Adipocyte (in vitro differentiated cells): ENCODE results near the gene PTPRM.
"Not testable (repeated sequence)": the region's sequence is repeated elsewhere in the genome, so short reads cannot be mapped to it uniquely, and the experiment has no call there.

Experiments
- DNase-seq: peaks from one replicate; pipeline ENCODE4 v3.0.0-alpha.2; 2015; ENCODE audit warnings: low read depth
- H3K27me3 ChIP-seq: replicated peaks from 2 replicates; pipeline ENCODE4 v1.7.0; 2013; ENCODE audit warnings: mild to moderate bottlenecking, low read length, moderate library complexity; ENCODE audit not compliant: control insufficient read depth, insufficient read depth
- H3K36me3 ChIP-seq: 2 replicates; pipeline ENCODE4 v1.7.0; 2013; ENCODE audit warnings: low read length, mild to moderate bottlenecking, moderate library complexity; ENCODE audit not compliant: control insufficient read depth, insufficient read depth, severe bottlenecking
- H3K4me1 ChIP-seq: 2 replicates; pipeline ENCODE4 v1.7.0; 2013; ENCODE audit warnings: mild to moderate bottlenecking, low read length, moderate library complexity; ENCODE audit not compliant: control insufficient read depth, insufficient read depth
- H3K4me3 ChIP-seq: 2 replicates; pipeline ENCODE4 v1.7.0; 2013; ENCODE audit warnings: mild to moderate bottlenecking, low read length, moderate library complexity
- H3K9ac ChIP-seq: 2 replicates; pipeline ENCODE4 v1.7.0; 2013; ENCODE audit warnings: mild to moderate bottlenecking, low read length, moderate library complexity
- H3K9me3 ChIP-seq: 2 replicates; pipeline ENCODE4 v1.7.0; 2013; ENCODE audit warnings: mild to moderate bottlenecking, low read length, moderate library complexity; ENCODE audit not compliant: control insufficient read depth

PTPRM gene

DNA sequence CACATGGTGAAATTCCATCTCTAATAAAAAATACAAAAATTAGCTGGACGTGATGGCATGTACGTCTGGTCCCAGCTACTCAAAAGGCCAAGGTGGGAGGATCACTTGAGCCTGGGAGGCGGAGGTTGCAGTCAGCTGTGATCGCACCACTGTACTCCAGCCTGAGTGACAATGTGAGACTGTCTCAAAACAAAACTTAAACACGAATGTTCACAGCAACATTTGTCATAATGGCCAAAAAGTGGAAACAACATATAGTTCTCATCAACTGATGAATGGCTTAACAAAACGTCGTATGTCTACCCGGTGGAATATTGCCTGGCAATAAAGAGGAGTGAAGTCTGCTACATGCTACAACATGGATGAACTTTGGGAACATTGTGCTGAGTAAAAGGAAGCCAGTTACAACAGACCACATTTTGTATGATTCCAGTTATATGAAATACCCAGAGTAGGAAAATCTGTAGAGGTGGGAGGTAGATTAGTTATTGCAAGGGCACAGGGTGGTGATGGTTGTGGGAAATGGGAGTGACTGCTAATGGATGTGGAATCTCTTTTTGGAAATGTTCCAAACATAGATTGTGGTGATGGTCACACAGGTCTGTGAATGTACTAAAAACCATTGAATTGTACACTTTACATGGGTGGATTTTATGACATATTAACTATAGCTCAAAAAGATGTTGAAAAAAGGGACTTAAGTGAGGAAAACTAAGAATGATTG lies 478.2 kb downstream of the PTPRM start:
- Histone ChIP-seq H3K4me3 (no peak overlapping the region), H3K27me3 (no peaks in the 10 kb centered on the region), H3K9ac (no peak overlapping the region), H3K9me3 (no peaks in the 10 kb centered on the region), H3K4me1 (peaks cover 5% of the 10 kb centered on the region), H3K36me3 (no peaks in the 10 kb centered on the region)
- DNase-seq, result no peak

- H3K36me3 ChIP-seq, result no peaks in the 10 kb centered on the region
These were observed 478.8 kb downstream of the PTPRM start for GRCh38 chr18:8045884-8046281.

DNA sequence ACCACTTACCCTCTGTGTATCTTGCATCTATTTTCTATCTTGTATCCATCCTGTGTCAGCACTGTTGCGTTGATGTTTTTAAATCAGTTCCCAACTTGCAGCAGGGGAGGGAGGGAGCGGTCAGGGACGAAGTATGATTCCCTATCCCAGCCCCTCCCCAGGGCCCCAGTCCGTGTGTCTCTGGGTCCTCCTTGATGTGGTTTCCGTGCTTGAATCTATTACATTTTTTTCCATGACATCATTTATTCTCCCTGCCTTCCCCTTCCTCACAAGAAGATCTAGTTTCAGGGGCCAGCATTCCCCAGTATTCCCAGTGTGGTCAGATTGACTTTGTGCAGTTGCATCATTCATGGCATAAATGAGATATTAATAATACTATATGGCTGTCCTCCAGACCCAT lies 479.3 kb downstream of the PTPRM start:
- DNase-seq, result no peak
- no peak overlapping the region for H3K9ac ChIP-seq
- no peaks in the 10 kb centered on the region for H3K27me3 ChIP-seq
- no peak overlapping the region for H3K4me3 ChIP-seq
- H3K36me3 ChIP-seq, result no peaks in the 10 kb centered on the region
- H3K4me1 ChIP-seq, result peaks cover 6% of the 10 kb centered on the region
- H3K9me3 ChIP-seq, result no peaks in the 10 kb centered on the region

More at GRCh38 chr18:8045884-8046281, 478.8 kb downstream of the PTPRM start:
- DNase-seq, result no peak
- H3K9ac ChIP-seq, result no peak overlapping the region
- peaks cover 5% of the 10 kb centered on the region for H3K4me1 ChIP-seq
- no peaks in the 10 kb centered on the region for H3K27me3 ChIP-seq
- no peaks in the 10 kb centered on the region for H3K9me3 ChIP-seq
- H3K4me3 ChIP-seq, result no peak overlapping the region

DNA sequence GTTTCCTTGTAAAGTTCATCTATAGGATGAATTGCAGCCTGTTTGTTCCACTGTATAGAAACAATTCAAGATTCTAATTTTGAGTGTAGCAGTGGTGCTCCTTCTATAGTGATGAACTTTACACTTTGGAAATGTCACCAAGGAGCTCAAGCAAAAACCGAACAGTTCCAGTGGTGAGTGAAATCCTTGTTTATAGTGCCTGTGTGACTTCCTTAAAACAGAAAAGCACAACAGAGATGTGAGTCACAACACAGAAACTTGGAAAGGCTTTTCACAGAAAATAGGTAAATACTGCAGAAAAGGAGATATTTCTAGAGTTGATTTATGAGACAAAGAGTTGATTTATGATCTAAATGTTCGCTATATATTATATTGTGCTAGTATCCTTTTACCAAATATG lies 482.0 kb downstream of the PTPRM start:
- H3K4me3 ChIP-seq, result no peak overlapping the region
- no peaks in the 10 kb centered on the region for H3K36me3 ChIP-seq
- DNase-seq, result peak; percentile 29
- no peaks in the 10 kb centered on the region for H3K9me3 ChIP-seq
- H3K4me1 ChIP-seq, result peaks cover 9% of the 10 kb centered on the region
- no peak overlapping the region for H3K9ac ChIP-seq
- no peaks in the 10 kb centered on the region for H3K27me3 ChIP-seq

DNA sequence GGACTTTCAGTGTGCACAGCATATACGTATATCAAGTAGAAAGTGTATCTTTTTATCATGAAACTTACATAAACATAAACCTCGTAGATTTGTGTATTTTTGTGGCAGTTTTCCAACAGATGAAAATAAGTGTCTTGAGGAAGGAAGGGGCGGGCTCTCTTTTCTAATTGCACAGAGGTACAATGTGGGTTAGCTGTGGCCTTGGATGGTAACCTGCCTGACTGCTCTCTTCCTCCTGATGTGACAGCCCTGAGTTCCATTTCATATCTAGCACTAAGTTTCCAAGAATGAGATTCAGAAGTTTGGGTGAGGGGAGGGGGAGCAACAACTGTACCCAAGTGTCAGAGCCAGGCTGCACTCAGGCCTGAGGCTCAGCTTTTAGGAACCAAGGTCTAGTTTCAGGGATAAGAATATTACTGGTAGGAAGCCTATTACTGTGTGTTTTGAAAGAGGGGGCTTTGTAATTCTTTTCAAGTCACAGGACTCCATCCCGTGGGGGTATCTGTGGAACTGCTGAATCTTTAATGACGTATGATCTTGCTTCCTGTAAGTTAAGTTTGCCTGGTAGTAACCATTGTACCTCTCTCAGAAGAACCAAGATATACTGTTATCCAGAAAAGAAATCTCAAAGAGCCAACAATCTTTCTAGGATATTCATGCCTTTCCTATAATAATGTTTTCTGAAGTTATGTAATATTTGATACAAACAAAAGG lies 483.7 kb downstream of the PTPRM start:
- no peak for DNase-seq
- Histone ChIP-seq H3K36me3 (no peaks in the 10 kb centered on the region), H3K27me3 (no peaks in the 10 kb centered on the region), H3K4me3 (no peak overlapping the region), H3K9me3 (no peaks in the 10 kb centered on the region), H3K9ac (no peak overlapping the region), H3K4me1 (peaks cover 9% of the 10 kb centered on the region)

GRCh38 chr18:8051453-8051852 lies 484.3 kb downstream of the PTPRM start:
- DNase-seq, result peak; percentile 61
- Histone ChIP-seq H3K9me3 (no peaks in the 10 kb centered on the region), H3K9ac (no peak overlapping the region), H3K4me1 (peaks cover 9% of the 10 kb centered on the region), H3K27me3 (no peaks in the 10 kb centered on the region), H3K4me3 (no peak overlapping the region), H3K36me3 (no peaks in the 10 kb centered on the region)

DNA sequence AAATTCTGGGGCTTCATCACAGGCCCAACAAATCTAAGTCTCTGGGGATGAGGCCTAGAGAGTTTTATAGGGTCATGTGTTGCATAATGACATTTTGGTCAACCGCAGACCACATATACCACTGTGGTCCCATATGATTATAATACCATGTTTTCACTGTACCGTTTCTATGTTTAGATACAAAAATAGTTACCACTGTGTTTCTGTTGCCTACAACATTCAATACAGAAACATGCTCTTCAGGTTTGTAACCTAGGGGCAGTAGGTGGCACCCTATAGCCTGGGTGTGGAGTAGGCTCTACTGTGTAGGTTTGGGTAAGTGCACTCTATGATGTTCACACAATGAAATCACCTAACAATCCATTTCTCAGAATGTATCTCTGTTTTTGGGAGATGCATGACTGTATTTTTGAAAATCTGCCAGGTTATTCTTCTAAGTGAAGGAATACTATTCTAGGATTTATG lies 485.2 kb downstream of the PTPRM start:
- Histone ChIP-seq H3K36me3 (no peaks in the 10 kb centered on the region), H3K9ac (no peak overlapping the region), H3K4me3 (no peak overlapping the region), H3K9me3 (no peaks in the 10 kb centered on the region), H3K4me1 (peaks cover 9% of the 10 kb centered on the region), H3K27me3 (no peaks in the 10 kb centered on the region)
- peak; percentile 21 for DNase-seq

GRCh38 chr18:8056723-8057122 lies 489.6 kb downstream of the PTPRM start:
- Histone ChIP-seq H3K4me1 (peaks cover under 1% of the 10 kb centered on the region), H3K4me3 (no peak overlapping the region), H3K27me3 (no peaks in the 10 kb centered on the region), H3K36me3 (no peaks in the 10 kb centered on the region), H3K9me3 (no peaks in the 10 kb centered on the region), H3K9ac (no peak overlapping the region)
- no peak for DNase-seq

DNA sequence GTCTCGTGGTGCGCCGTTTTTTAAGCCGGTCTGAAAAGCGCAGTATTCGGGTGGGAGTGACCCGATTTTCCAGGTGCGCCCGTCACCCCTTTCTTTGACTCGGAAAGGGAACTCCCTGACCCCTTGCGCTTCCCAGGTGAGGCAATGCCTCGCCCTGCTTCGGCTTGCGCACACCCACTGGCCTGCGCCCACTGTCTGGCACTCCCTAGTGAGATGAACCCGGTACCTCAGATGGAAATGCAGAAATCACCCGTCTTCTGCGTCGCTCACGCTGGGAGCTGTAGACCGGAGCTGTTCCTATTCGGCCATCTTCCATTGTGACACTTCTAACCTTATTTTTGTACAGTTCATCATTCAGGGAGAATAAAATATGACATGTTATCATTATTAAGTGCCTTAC lies 496.0 kb downstream of the PTPRM start:
- not testable (repeated sequence) for H3K4me3 ChIP-seq, H3K9me3 ChIP-seq, H3K4me1 ChIP-seq, H3K9ac ChIP-seq, DNase-seq, H3K27me3 ChIP-seq, H3K36me3 ChIP-seq

DNA sequence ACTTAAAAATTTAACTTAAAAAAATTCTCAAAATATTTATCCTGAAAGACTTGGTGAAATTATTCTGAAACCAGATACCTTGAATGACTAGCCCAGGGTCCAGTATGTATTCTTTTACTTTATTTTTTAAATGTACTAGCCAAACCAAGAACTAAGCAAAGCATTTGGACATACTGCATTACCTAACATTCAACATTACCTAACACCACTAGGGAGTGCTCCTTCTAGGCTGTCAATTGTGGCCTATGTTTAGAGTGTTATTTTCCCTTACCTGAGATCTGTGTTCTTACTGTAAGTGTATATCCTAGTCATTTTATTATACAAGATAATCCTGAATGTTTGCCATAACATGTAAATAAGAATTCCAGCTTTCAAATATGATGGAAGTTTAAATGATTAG lies 496.6 kb downstream of the PTPRM start:
- DNase-seq, result no peak
- Histone ChIP-seq H3K27me3 (no peaks in the 10 kb centered on the region), H3K36me3 (no peaks in the 10 kb centered on the region), H3K9ac (no peak overlapping the region), H3K4me1 (no peaks in the 10 kb centered on the region), H3K9me3 (no peaks in the 10 kb centered on the region), H3K4me3 (no peak overlapping the region)

DNA sequence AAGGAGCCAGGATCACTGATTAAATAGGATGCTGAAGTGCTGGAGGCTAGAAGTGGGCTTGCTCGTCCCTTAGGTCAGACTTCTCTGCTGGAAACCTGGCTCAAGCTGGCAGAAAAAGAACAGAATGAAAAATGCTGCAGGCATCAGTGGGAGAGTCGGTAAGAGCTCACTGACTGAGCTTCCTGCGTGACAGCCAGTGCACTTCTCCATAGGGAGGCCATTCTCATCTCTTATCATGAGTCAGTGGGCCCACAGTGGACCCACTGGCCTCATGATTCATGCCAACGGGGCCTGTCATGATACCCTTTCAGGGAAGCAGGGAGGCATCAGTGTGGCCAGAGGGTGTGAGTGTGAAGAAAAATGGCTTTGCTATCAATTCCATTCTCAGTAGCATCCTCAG lies 498.2 kb downstream of the PTPRM start:
- no peaks in the 10 kb centered on the region for H3K27me3 ChIP-seq
- DNase-seq, result no peak
- H3K9ac ChIP-seq, result no peak overlapping the region
- peaks cover 7% of the 10 kb centered on the region for H3K36me3 ChIP-seq
- H3K4me3 ChIP-seq, result no peak overlapping the region
- no peaks in the 10 kb centered on the region for H3K4me1 ChIP-seq
- H3K9me3 ChIP-seq, result no peaks in the 10 kb centered on the region
